Measurements from ENCODE around the gene SMTNL2. TPM values are rescaled to one million over a fixed set of nuclear protein-coding genes. Genes with fewer than 3 reads are reported as not detected.
"Not testable (repeated sequence)": the region's sequence is repeated elsewhere in the genome, so short reads cannot be mapped to it uniquely, and the experiment has no call there.

SMTNL2 gene
- total RNA-seq, 2 experiments from 2014 or later = not detected

- DNase-seq = peak; percentile 58
- H3K4me3 Mint-ChIP-seq = no peak overlapping the region
- H3K27ac Mint-ChIP-seq = no peak overlapping the region
- H3K27me3 Mint-ChIP-seq = peaks cover 11% of the 10 kb centered on the region
- no peaks in the 10 kb centered on the region for H3K9me3 Mint-ChIP-seq
- H3K4me1 Mint-ChIP-seq = peaks cover 13% of the 10 kb centered on the region
- CTCF ChIA-PET = interaction anchor here (0.5 kb wide), 2 partner anchors 53 to 127 kb away, joined by 3 read pairs; no protein-coding TSS in a partner anchor
- no peaks in the 10 kb centered on the region for H3K36me3 Mint-ChIP-seq (ENCODE audit: low read depth)
- POLR2A ChIA-PET = no interaction called here
These were observed 10.7 kb upstream of the SMTNL2 start for GRCh38 chr17:4573669-4574068.

GRCh38 chr17:4574448-4575045 lies 9.8 kb upstream of the SMTNL2 start:
- no peak overlapping the region for H3K4me3 Mint-ChIP-seq
- DNase-seq = no peak
- peaks cover 13% of the 10 kb centered on the region for H3K4me1 Mint-ChIP-seq
- no peaks in the 10 kb centered on the region for H3K9me3 Mint-ChIP-seq
- no peak overlapping the region for H3K27ac Mint-ChIP-seq
- peaks cover 9% of the 10 kb centered on the region for H3K27me3 Mint-ChIP-seq
- ChIA-PET CTCF (no interaction called here), POLR2A (no interaction called here)
- H3K36me3 Mint-ChIP-seq (ENCODE audit: low read depth) = no peaks in the 10 kb centered on the region

- DNase-seq = no peak
- Mint-ChIP-seq H3K4me3 (no peak overlapping the region), H3K9me3 (no peaks in the 10 kb centered on the region), H3K27ac (no peak overlapping the region), H3K36me3 (ENCODE audit: low read depth) (no peaks in the 10 kb centered on the region), H3K27me3 (peaks cover 9% of the 10 kb centered on the region), H3K4me1 (peaks cover 13% of the 10 kb centered on the region)
- ChIA-PET CTCF (interaction anchor here (2.6 kb wide), 1 partner anchor 9 kb away, joined by 10 read pairs; no protein-coding TSS in a partner anchor), POLR2A (no interaction called here)
These were observed 8.2 kb upstream of the SMTNL2 start for GRCh38 chr17:4576161-4576558.

- CTCF ChIA-PET = interaction anchor here (2.6 kb wide), 1 partner anchor 10 kb away, joined by 10 read pairs; no protein-coding TSS in a partner anchor
- POLR2A ChIA-PET = no interaction called here
- Mint-ChIP-seq H3K9me3 (no peaks in the 10 kb centered on the region), H3K36me3 (ENCODE audit: low read depth) (no peaks in the 10 kb centered on the region), H3K4me1 (peaks cover 13% of the 10 kb centered on the region), H3K27ac (no peak overlapping the region), H3K4me3 (no peak overlapping the region), H3K27me3 (peaks cover 8% of the 10 kb centered on the region)
- DNase-seq = no peak
These were observed 7.5 kb upstream of the SMTNL2 start for GRCh38 chr17:4576729-4577322.

GRCh38 chr17:4577386-4577993 lies 6.8 kb upstream of the SMTNL2 start:
- POLR2A ChIA-PET = no interaction called here

GRCh38 chr17:4578349-4578748 lies 6.0 kb upstream of the SMTNL2 start:
- H3K36me3 Mint-ChIP-seq (ENCODE audit: low read depth); H3K9me3 Mint-ChIP-seq; H3K4me3 Mint-ChIP-seq; H3K27ac Mint-ChIP-seq; H3K4me1 Mint-ChIP-seq; DNase-seq; POLR2A ChIA-PET: not testable (repeated sequence)
- peaks cover 20% of the 10 kb centered on the region for H3K27me3 Mint-ChIP-seq
- CTCF ChIA-PET = interaction anchor here (2.6 kb wide), 1 partner anchor 12 kb away, joined by 10 read pairs; no protein-coding TSS in a partner anchor

More at GRCh38 chr17:4577386-4577993, 6.8 kb upstream of the SMTNL2 start:
- CTCF ChIA-PET = interaction anchor here (2.6 kb wide), 1 partner anchor 11 kb away, joined by 10 read pairs; no protein-coding TSS in a partner anchor
- Mint-ChIP-seq H3K27me3 (peaks cover 12% of the 10 kb centered on the region), H3K36me3 (ENCODE audit: low read depth) (no peaks in the 10 kb centered on the region), H3K27ac (no peak overlapping the region), H3K4me3 (no peak overlapping the region), H3K9me3 (no peaks in the 10 kb centered on the region), H3K4me1 (peaks cover 13% of the 10 kb centered on the region)
- no peak for DNase-seq

- H3K9me3 Mint-ChIP-seq = no peaks in the 10 kb centered on the region
- peaks cover 27% of the 10 kb centered on the region for H3K27me3 Mint-ChIP-seq
- no peak overlapping the region for H3K4me3 Mint-ChIP-seq
- peaks cover 1% of the 10 kb centered on the region for H3K4me1 Mint-ChIP-seq
- no peak for DNase-seq
- POLR2A ChIA-PET = no interaction called here
- CTCF ChIA-PET = interaction anchor here (4.9 kb wide), 1 partner anchor 13 kb away, joined by 16 read pairs; no protein-coding TSS in a partner anchor
- no peaks in the 10 kb centered on the region for H3K36me3 Mint-ChIP-seq (ENCODE audit: low read depth)
- H3K27ac Mint-ChIP-seq = no peak overlapping the region
These were observed 4.7 kb upstream of the SMTNL2 start for GRCh38 chr17:4579678-4580077.

GRCh38 chr17:4580291-4580690 lies 4.0 kb upstream of the SMTNL2 start:
- no peaks in the 10 kb centered on the region for H3K36me3 Mint-ChIP-seq (ENCODE audit: low read depth)
- peaks cover 1% of the 10 kb centered on the region for H3K4me1 Mint-ChIP-seq
- H3K4me3 Mint-ChIP-seq = no peak overlapping the region
- no peaks in the 10 kb centered on the region for H3K9me3 Mint-ChIP-seq
- ChIA-PET CTCF (interaction anchor here (0.9 to 4.9 kb wide), 2 partner anchors 13 to 45 kb away, joined by 3 to 16 read pairs; no protein-coding TSS in a partner anchor), POLR2A (no interaction called here)
- DNase-seq = no peak
- H3K27ac Mint-ChIP-seq = no peak overlapping the region
- H3K27me3 Mint-ChIP-seq = peaks cover 31% of the 10 kb centered on the region

GRCh38 chr17:4582101-4582501 lies 2.2 kb upstream of the SMTNL2 start:
- H3K9me3 Mint-ChIP-seq = no peaks in the 10 kb centered on the region
- ChIA-PET POLR2A (no interaction called here), CTCF (interaction anchor here (4.9 kb wide), 1 partner anchor 15 kb away, joined by 16 read pairs; no protein-coding TSS in a partner anchor)
- H3K4me3 Mint-ChIP-seq = no peak overlapping the region
- H3K27me3 Mint-ChIP-seq = peaks cover 46% of the 10 kb centered on the region
- no peak overlapping the region for H3K27ac Mint-ChIP-seq
- H3K36me3 Mint-ChIP-seq (ENCODE audit: low read depth) = no peaks in the 10 kb centered on the region
- peaks cover 1% of the 10 kb centered on the region for H3K4me1 Mint-ChIP-seq
- DNase-seq = no peak

GRCh38 chr17:4582691-4583090 lies 1.6 kb upstream of the SMTNL2 start:
- no peak overlapping the region for H3K27ac Mint-ChIP-seq

GRCh38 chr17:4583206-4583605 lies 1.1 kb upstream of the SMTNL2 start:
- ChIA-PET CTCF (interaction anchor here (4.9 kb wide), 1 partner anchor 16 kb away, joined by 16 read pairs; no protein-coding TSS in a partner anchor), POLR2A (no interaction called here)
- no peaks in the 10 kb centered on the region for H3K36me3 Mint-ChIP-seq (ENCODE audit: low read depth)
- H3K27me3 Mint-ChIP-seq = peaks cover 46% of the 10 kb centered on the region
- no peak for DNase-seq
- H3K9me3 Mint-ChIP-seq = no peaks in the 10 kb centered on the region
- no peak overlapping the region for H3K4me3 Mint-ChIP-seq
- H3K27ac Mint-ChIP-seq = no peak overlapping the region
- peaks cover 1% of the 10 kb centered on the region for H3K4me1 Mint-ChIP-seq

More at GRCh38 chr17:4582691-4583090, 1.6 kb upstream of the SMTNL2 start:
- no peaks in the 10 kb centered on the region for H3K9me3 Mint-ChIP-seq
- peaks cover 1% of the 10 kb centered on the region for H3K4me1 Mint-ChIP-seq
- CTCF ChIA-PET = interaction anchor here (4.9 kb wide), 1 partner anchor 16 kb away, joined by 16 read pairs; no protein-coding TSS in a partner anchor
- peaks cover 46% of the 10 kb centered on the region for H3K27me3 Mint-ChIP-seq
- no peaks in the 10 kb centered on the region for H3K36me3 Mint-ChIP-seq (ENCODE audit: low read depth)
- POLR2A ChIA-PET = no interaction called here
- no peak overlapping the region for H3K4me3 Mint-ChIP-seq
- no peak for DNase-seq

GRCh38 chr17:4583782-4584100 lies 588 bp upstream of the SMTNL2 start:
- Mint-ChIP-seq H3K27me3 (peaks cover 46% of the 10 kb centered on the region), H3K27ac (no peak overlapping the region), H3K4me3 (no peak overlapping the region), H3K4me1 (peaks cover 1% of the 10 kb centered on the region), H3K36me3 (ENCODE audit: low read depth) (no peaks in the 10 kb centered on the region), H3K9me3 (no peaks in the 10 kb centered on the region)
- CTCF ChIA-PET = no interaction called here
- no peak for DNase-seq
- POLR2A ChIA-PET = no interaction called here

- POLR2A ChIA-PET = no interaction called here
- H3K27ac Mint-ChIP-seq = no peak overlapping the region
- no peak overlapping the region for H3K4me3 Mint-ChIP-seq
- peaks cover 46% of the 10 kb centered on the region for H3K27me3 Mint-ChIP-seq
- CTCF ChIA-PET = no interaction called here
- DNase-seq = no peak
- H3K9me3 Mint-ChIP-seq = no peaks in the 10 kb centered on the region
- H3K36me3 Mint-ChIP-seq (ENCODE audit: low read depth) = no peaks in the 10 kb centered on the region
- H3K4me1 Mint-ChIP-seq = peaks cover 1% of the 10 kb centered on the region
These were observed 748 bp downstream of the SMTNL2 start for GRCh38 chr17:4584917-4585637.

All from activated CD4-positive, alpha-beta memory T cell treated with anti-CD3 and anti-CD28 coated beads, Interleukin-2, amount 10 ng/mL, durations not matched to agents 7 days and 5 days (primary cell).